ENCODE data around the gene ABCB1. TPM values are rescaled to one million over a fixed set of nuclear protein-coding genes. Genes with fewer than 3 reads are reported as not detected.

ABCB1 gene
- total RNA-seq, 1 donor from 2014 or later: not detected

GRCh38 chr7:87628780-87629569 lies 28.3 kb upstream of the ABCB1 start:
- H3K4me3 Mint-ChIP-seq (ENCODE audit: unreplicated experiment): peak overlapping the region; percentile 71
- H3K4me1 Mint-ChIP-seq (ENCODE audit: unreplicated experiment): peaks cover 10% of the 10 kb centered on the region
- no peak for DNase-seq (ENCODE audit: extremely low spot score, unreplicated experiment)
- no peak overlapping the region for H3K27ac Mint-ChIP-seq (ENCODE audit: unreplicated experiment)
- peaks cover 23% of the 10 kb centered on the region for H3K27me3 Mint-ChIP-seq (ENCODE audit: unreplicated experiment)
- no peaks in the 10 kb centered on the region for H3K36me3 Mint-ChIP-seq (ENCODE audit: unreplicated experiment)
- H3K9me3 Mint-ChIP-seq (ENCODE audit: unreplicated experiment): no peaks in the 10 kb centered on the region
- no peak for TF ChIP-seq CTCF (IDR thresholded peaks at IDR 0.05)

- Mint-ChIP-seq H3K4me3 (ENCODE audit: unreplicated experiment) (peak overlapping the region; percentile 71), H3K27me3 (ENCODE audit: unreplicated experiment) (peaks cover 21% of the 10 kb centered on the region), H3K9me3 (ENCODE audit: unreplicated experiment) (no peaks in the 10 kb centered on the region), H3K4me1 (ENCODE audit: unreplicated experiment) (peaks cover 10% of the 10 kb centered on the region), H3K36me3 (ENCODE audit: unreplicated experiment) (no peaks in the 10 kb centered on the region), H3K27ac (ENCODE audit: unreplicated experiment) (no peak overlapping the region)
- DNase-seq (ENCODE audit: extremely low spot score, unreplicated experiment): no peak
- no peak for TF ChIP-seq CTCF (IDR thresholded peaks at IDR 0.05)
These were observed 26.9 kb upstream of the ABCB1 start for GRCh38 chr7:87627634-87627994.

GRCh38 chr7:87625101-87625500 lies 24.4 kb upstream of the ABCB1 start:
- Mint-ChIP-seq H3K27me3 (ENCODE audit: unreplicated experiment) (peaks cover 19% of the 10 kb centered on the region), H3K9me3 (ENCODE audit: unreplicated experiment) (no peaks in the 10 kb centered on the region), H3K27ac (ENCODE audit: unreplicated experiment) (no peak overlapping the region), H3K4me3 (ENCODE audit: unreplicated experiment) (no peak overlapping the region), H3K4me1 (ENCODE audit: unreplicated experiment) (peaks cover 10% of the 10 kb centered on the region), H3K36me3 (ENCODE audit: unreplicated experiment) (no peaks in the 10 kb centered on the region)
- TF ChIP-seq CTCF (IDR thresholded peaks at IDR 0.05): no peak
- DNase-seq (ENCODE audit: extremely low spot score, unreplicated experiment): no peak

- no peak overlapping the region for H3K4me3 Mint-ChIP-seq (ENCODE audit: unreplicated experiment)
- DNase-seq (ENCODE audit: extremely low spot score, unreplicated experiment): no peak
- no peaks in the 10 kb centered on the region for H3K9me3 Mint-ChIP-seq (ENCODE audit: unreplicated experiment)
- peaks cover 10% of the 10 kb centered on the region for H3K4me1 Mint-ChIP-seq (ENCODE audit: unreplicated experiment)
- no peak overlapping the region for H3K27ac Mint-ChIP-seq (ENCODE audit: unreplicated experiment)
- peaks cover 16% of the 10 kb centered on the region for H3K27me3 Mint-ChIP-seq (ENCODE audit: unreplicated experiment)
- TF ChIP-seq CTCF (IDR thresholded peaks at IDR 0.05): no peak
- H3K36me3 Mint-ChIP-seq (ENCODE audit: unreplicated experiment): no peaks in the 10 kb centered on the region
These were observed 23.9 kb upstream of the ABCB1 start for GRCh38 chr7:87624628-87625027.

GRCh38 chr7:87615197-87615596 lies 14.5 kb upstream of the ABCB1 start:
- Mint-ChIP-seq H3K4me1 (ENCODE audit: unreplicated experiment) (no peaks in the 10 kb centered on the region), H3K9me3 (ENCODE audit: unreplicated experiment) (no peaks in the 10 kb centered on the region), H3K36me3 (ENCODE audit: unreplicated experiment) (no peaks in the 10 kb centered on the region), H3K27me3 (ENCODE audit: unreplicated experiment) (peaks cover 10% of the 10 kb centered on the region), H3K27ac (ENCODE audit: unreplicated experiment) (no peak overlapping the region), H3K4me3 (ENCODE audit: unreplicated experiment) (no peak overlapping the region)
- no peak for DNase-seq (ENCODE audit: extremely low spot score, unreplicated experiment)
- TF ChIP-seq CTCF (IDR thresholded peaks at IDR 0.05): no peak

All from osteocyte (in vitro differentiated cells).